Lung (tissue), 12 donors: ENCODE measurements around the gene GUCY2C. TPM values are rescaled to one million over a fixed set of nuclear protein-coding genes. Genes with fewer than 3 reads are reported as not detected.

Experiments
- ATAC-seq: fragments of 200-7000 bp; cut with Tn5 transposase; one replicate; pipeline ENCODE4 v1.9.1; 2020; ENCODE audit warnings: moderate number of reproducible peaks; ENCODE audit not compliant: insufficient read depth, low FRiP score
- DNase-seq, 3 donors: peaks; one replicate each; pipeline ENCODE4 v3.0.0-alpha.2; 2013 to 2017
- H3K27ac ChIP-seq, 2 donors: one replicate each; pipeline ENCODE4 v1.5.1; 2013; ENCODE audit warnings: mild to moderate bottlenecking in 2 of 2, moderate library complexity in 2 of 2, control low read depth in 1 of 2, inconsistent platforms in 1 of 2, low read depth in 1 of 2, low read length in 1 of 2
- H3K27me3 ChIP-seq, 3 donors: one replicate each; pipeline ENCODE4 v1.5.1; 2013; ENCODE audit warnings: low read length in 2 of 3; ENCODE audit not compliant: control insufficient read depth in 3 of 3, insufficient read depth in 3 of 3
- H3K36me3 ChIP-seq, 4 donors: one replicate each; pipeline ENCODE4 v1.5.1; 2013; ENCODE audit warnings: low read length in 4 of 4, mild to moderate bottlenecking in 1 of 4, moderate library complexity in 1 of 4; ENCODE audit not compliant: control insufficient read depth in 4 of 4, insufficient read depth in 4 of 4
- H3K4me1 ChIP-seq, 5 donors: one replicate each; pipeline ENCODE4 v1.5.1; 2013; ENCODE audit warnings: low read length in 5 of 5, mild to moderate bottlenecking in 2 of 5, moderate library complexity in 1 of 5; ENCODE audit not compliant: control insufficient read depth in 5 of 5, insufficient read depth in 5 of 5
- H3K4me3 ChIP-seq: one replicate; pipeline ENCODE4 v1.5.1; 2013; ENCODE audit warnings: mild to moderate bottlenecking, control low read depth, moderate library complexity
- H3K9ac ChIP-seq, 2 donors: one replicate each; pipeline ENCODE4 v1.5.1; 2013; ENCODE audit warnings: low read length in 2 of 2, control low read depth in 1 of 2; ENCODE audit not compliant: insufficient read depth in 1 of 2
- H3K9me3 ChIP-seq, 4 donors: one replicate each; pipeline ENCODE4 v1.5.1; 2013; ENCODE audit warnings: low read length in 3 of 4, mild to moderate bottlenecking in 1 of 4, moderate library complexity in 1 of 4; ENCODE audit not compliant: control insufficient read depth in 4 of 4, insufficient read depth in 3 of 4
- WGBS, 2 donors: extraction: QIAGEN DNeasy Blood & Tissue Kit; methylation state at CpG; one replicate each; pipeline ENCODE4 v1.1.7; 2013; 5-methylcytosine and 5-hydroxymethylcytosine counted together
- polyA plus RNA-seq, 2 donors: library from polyadenylated mRNA; stranded (reverse); fragments of 200-250 nt; gene quantifications; one replicate each; pipeline ENCODE4 v1.2.1, GENCODE V29; 2013
- total RNA-seq, 2 donors: library from RNA; depleted of rRNA in 1 of 2; stranded (reverse); fragments of >200 nt in 1 of 2; gene quantifications; one replicate each; pipeline ENCODE4 v1.2.1, GENCODE V29; 2014 to 2021
- TF ChIP-seq, protein P1 (sequence below): IDR thresholded peaks from 2 replicates; pipeline ENCODE4 v1.5.1; 2012; ENCODE audit warnings: mild to moderate bottlenecking; ENCODE audit errors: control extremely low read depth, extremely low read depth
- donor health status: control.
- donor health status: control.
- donor health status: Bipolar disorder and iron deficiency.
- donor health status: healthy.
- donor health status: DM: yes; HTN: yes; CAD: no.

Gene GUCY2C
- total and polyA plus RNA-seq, 4 donors = 0.02 TPM; not detected in 3

DNA sequence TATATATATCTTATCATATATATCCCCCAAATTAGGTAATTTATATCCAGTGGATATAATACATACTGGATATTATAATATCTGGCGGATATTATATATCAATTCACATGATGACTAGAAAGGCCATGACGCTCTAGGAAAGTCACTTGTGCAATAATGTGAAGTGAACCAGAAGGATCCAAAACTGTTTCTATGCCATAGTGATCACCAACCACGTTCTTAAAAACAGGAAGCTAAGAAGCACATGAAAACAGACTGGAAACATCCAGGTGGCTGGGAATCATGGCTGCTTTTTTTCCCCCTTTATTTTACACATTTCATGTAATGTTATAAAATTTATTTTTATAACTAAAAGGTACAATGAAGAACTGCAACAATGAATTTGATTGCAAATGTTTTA lies 1.4 kb downstream of the GUCY2C start:
- ATAC-seq (no peak), DNase-seq (no peak)
- WGBS, 2 donors = 56 to 68% methylated on average over 3 of the region's 3 CpGs
- Histone ChIP-seq H3K4me1 (peaks cover 0 to 3% (median 0%) of the 10 kb centered on the region in 5 donors), H3K9me3 (no peaks in the 10 kb centered on the region), H3K27ac (no peak overlapping the region), H3K27me3 (no peaks in the 10 kb centered on the region), H3K36me3 (no peaks in the 10 kb centered on the region), H3K4me3 (no peak overlapping the region), H3K9ac (no peak overlapping the region)
- TF ChIP-seq, protein P1, sequence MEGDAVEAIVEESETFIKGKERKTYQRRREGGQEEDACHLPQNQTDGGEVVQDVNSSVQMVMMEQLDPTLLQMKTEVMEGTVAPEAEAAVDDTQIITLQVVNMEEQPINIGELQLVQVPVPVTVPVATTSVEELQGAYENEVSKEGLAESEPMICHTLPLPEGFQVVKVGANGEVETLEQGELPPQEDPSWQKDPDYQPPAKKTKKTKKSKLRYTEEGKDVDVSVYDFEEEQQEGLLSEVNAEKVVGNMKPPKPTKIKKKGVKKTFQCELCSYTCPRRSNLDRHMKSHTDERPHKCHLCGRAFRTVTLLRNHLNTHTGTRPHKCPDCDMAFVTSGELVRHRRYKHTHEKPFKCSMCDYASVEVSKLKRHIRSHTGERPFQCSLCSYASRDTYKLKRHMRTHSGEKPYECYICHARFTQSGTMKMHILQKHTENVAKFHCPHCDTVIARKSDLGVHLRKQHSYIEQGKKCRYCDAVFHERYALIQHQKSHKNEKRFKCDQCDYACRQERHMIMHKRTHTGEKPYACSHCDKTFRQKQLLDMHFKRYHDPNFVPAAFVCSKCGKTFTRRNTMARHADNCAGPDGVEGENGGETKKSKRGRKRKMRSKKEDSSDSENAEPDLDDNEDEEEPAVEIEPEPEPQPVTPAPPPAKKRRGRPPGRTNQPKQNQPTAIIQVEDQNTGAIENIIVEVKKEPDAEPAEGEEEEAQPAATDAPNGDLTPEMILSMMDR = no peak

DNA sequence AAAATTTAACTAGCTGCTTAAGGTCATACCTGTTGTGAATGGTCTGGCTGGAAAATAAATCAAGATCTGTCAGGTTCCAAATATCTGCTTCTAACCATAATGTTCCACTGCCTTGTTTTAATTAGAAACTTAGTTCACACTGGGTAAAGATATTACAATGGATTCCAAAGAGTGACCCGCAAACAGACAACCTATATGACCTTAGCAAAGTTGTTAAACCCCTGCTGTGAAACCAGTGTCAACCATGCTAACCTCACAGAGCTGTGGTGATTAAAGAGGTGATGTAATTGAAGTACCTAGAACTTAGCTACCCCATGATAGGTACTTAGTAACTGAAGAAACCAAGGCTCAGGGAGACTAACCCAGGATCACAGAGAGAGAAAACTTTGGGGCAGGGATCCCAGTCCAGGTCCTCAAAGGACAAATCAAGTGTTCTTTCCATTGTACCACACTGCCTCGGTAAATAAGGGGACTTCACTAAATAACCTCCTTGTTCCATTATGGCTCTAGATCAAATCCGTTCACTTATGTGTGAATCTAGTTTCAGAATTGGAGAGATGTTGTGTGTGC lies 2.2 kb downstream of the GUCY2C start:
- TF ChIP-seq, protein P1 = no peak
- Histone ChIP-seq H3K4me3 (no peak overlapping the region), H3K9ac (no peak overlapping the region), H3K36me3 (no peaks in the 10 kb centered on the region), H3K27ac (no peak overlapping the region), H3K27me3 (no peaks in the 10 kb centered on the region), H3K4me1 (peaks cover 0 to 3% (median 0%) of the 10 kb centered on the region in 5 donors), H3K9me3 (no peaks in the 10 kb centered on the region)
- ATAC-seq (no peak), DNase-seq (no peak)
- 90 to 92% methylated on average over 3 of the region's 3 CpGs for WGBS, 2 donors

DNA sequence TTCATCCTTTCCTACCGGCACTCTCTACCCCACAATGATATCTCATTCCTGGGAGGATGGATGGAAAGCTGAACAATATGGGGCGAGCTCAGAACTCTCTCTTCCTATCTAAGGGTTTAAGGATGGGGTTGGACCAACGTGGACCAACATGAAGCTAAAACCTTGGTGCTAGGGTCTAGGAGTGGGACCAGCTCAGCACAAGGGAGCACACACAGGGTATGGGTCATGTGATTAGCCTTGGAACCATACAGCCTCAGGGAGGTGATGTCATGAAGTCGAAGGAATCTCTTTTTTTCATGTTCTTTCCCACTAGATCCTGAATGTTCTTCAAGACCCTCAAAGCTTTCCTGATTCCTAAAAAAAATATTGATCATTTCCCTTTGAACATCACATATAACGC lies 3.3 kb downstream of the GUCY2C start:
- no peaks in the 10 kb centered on the region for H3K27me3 ChIP-seq
- H3K9ac ChIP-seq = no peak overlapping the region
- H3K27ac ChIP-seq = no peak overlapping the region
- WGBS, 2 donors = 89 to 91% methylated on average over 5 of the region's 5 CpGs
- H3K36me3 ChIP-seq = no peaks in the 10 kb centered on the region
- TF ChIP-seq, protein P1 = no peak
- ATAC-seq = no peak
- peaks cover 0 to 3% (median 0%) of the 10 kb centered on the region in 5 donors for H3K4me1 ChIP-seq
- no peak overlapping the region for H3K4me3 ChIP-seq
- no peaks in the 10 kb centered on the region for H3K9me3 ChIP-seq
- DNase-seq = no peak

DNA sequence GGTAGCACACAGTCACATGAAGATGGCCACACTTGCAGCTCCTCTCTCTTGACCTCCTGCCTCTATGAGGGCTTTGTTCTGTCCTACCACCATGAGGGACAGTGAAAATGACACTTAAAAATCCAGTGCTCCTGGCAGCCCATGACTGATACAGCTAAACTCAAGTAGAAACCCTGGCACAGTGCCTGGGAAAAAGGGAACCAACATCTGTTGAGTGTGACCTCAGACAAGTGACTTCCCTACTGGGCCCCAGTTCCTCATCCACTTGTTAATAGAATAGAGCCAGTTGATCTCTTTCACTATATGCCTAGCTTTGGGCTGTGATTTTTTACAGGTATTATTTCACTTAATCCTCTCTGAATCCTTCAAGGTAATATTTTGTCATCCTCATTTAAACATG lies 4.8 kb downstream of the GUCY2C start:
- no peak overlapping the region for H3K4me3 ChIP-seq
- TF ChIP-seq, protein P1 = no peak
- ATAC-seq (peak; percentile 53), DNase-seq (peak; percentile 22 to 47 (median 31))
- no peak overlapping the region for H3K9ac ChIP-seq
- H3K4me1 ChIP-seq = peaks cover 0 to 3% (median 0%) of the 10 kb centered on the region in 5 donors
- no peak overlapping the region for H3K27ac ChIP-seq
- H3K9me3 ChIP-seq = no peaks in the 10 kb centered on the region
- H3K27me3 ChIP-seq = no peaks in the 10 kb centered on the region
- no peaks in the 10 kb centered on the region for H3K36me3 ChIP-seq
